Occipital lobe (tissue), 2 donors: ENCODE results near the gene CLASP1. TPM values are rescaled to one million over a fixed set of nuclear protein-coding genes. Genes with fewer than 3 reads are reported as not detected.
"Not testable (repeated sequence)": the region's sequence is repeated elsewhere in the genome, so short reads cannot be mapped to it uniquely, and the experiment has no call there.

Experiments used
- DNase-seq: peaks from one replicate; lab custom pipeline; 2025; lab: John Stamatoyannopoulos, UW
- total RNA-seq: library from RNA; depleted of rRNA; stranded (reverse); fragments of >200 nt; gene quantifications from one replicate; pipeline ENCODE4 v1.2.3, GENCODE V29; 2014

Gene CLASP1
- total RNA-seq, 1 donor from 2014 or later = 215 TPM

DNA sequence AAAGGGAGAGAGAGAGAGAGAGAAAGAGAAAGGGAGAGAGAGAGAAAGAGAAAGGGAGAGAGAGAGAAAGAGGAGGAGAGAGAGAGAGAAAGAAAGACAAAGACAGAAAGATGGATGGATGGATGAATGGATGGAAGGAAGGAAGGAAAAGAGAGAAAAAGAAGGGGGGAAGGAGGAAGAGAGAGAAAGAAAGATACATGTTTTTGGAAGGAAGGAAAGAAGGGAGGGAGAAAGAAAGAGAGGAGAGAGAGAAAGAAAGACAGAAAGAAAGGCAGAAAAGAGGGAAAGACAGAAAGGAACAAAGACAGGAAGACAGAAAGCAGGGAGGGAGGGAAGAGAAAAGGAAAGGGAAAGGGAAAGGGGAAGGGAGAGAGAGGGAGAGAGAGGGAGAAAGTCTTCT is 67.0 kb downstream of the CLASP1 start:
- DNase-seq = no peak

DNA sequence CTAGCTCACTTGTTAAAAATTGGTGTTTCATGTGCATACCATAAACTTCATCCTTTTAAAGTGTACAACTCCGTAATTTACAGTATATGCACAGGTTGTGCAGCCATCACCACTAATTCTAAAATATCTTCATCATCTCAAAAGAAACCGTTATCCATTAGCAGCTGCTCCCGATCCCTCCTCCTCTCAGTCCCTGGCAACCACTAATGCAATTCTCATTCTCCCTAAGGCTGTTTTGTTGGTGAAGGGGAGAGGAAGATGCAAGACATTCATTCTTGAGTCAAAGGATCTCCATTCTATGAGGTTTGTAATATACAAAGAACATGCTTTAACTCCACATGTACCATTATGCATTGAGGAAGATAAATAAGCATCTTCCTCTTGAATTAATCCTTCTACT is 70.0 kb downstream of the CLASP1 start:
- no peak for DNase-seq

DNA sequence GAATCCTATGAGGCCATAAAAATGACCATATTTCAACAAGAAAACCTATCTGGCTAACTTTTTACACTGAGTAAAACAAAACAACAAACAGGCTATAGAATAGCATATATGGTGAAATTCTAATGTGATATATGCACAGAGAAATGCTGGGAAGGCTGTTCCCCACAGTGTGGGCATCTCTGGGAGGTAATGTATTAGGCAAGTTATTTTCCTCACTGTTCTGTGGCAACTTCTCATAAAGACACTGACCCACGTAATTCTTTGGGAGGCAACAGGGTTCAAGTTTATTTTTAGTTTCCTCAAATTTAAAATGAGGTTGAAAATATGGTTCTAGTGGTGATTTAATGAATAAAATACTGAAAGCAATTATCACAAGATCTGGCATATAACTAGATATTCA is 71.9 kb downstream of the CLASP1 start:
- no peak for DNase-seq

DNA sequence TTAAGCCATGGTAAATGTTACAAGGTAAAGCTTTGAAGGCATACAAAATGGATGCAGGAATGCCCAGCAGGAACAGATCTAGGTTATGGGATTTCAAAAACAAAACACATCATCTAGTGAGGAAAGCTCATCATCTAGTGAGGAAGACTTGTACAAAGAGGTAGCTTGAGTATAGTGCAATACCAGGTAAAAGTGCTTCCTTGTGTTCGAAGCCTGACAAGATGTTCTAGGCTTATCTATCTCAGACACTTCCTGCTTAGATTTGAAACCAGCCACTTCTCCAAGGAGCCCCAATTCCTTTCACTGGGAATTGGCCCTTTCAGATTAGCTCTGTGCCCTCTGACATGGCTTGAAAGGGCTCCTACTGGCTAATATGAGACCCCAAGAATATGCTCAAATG is 73.0 kb downstream of the CLASP1 start:
- DNase-seq = no peak

DNA sequence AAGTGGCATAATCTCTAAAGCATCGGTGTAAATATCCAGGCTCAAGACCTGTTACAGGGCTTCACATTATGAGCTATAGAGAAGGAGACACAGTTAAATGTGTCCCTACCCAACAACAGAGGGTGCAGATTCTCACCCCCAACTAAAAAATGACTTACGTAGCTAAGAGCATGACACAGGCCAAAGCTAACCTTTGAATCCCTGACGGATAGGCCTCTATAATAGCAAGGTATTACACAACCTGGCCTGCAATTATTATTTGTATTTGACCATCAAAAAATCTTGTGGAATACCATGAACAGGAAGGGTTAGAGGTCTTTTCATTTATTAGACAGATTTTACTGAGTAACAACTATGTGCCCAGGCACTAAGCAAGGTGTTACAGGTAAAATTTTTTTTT is 73.5 kb downstream of the CLASP1 start:
- DNase-seq = no peak

DNA sequence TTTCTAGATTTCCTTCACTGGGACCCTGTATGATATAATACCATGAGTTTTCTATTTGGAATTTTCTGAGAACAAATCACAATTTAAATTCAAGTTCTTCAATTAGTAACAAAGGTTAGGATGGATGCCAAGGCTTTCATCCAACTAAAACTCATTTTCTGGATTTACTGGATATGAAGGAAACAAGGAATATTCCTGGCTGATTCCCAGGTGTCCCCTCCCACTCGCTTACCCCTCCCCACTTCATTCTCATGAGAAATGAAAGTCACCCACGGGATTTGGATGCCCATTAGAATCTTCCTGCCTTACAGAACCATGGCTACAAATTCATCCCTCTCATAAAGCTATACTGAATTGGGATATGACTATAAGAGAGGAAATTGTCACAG is 78.6 kb downstream of the CLASP1 start:
- no peak for DNase-seq

DNA sequence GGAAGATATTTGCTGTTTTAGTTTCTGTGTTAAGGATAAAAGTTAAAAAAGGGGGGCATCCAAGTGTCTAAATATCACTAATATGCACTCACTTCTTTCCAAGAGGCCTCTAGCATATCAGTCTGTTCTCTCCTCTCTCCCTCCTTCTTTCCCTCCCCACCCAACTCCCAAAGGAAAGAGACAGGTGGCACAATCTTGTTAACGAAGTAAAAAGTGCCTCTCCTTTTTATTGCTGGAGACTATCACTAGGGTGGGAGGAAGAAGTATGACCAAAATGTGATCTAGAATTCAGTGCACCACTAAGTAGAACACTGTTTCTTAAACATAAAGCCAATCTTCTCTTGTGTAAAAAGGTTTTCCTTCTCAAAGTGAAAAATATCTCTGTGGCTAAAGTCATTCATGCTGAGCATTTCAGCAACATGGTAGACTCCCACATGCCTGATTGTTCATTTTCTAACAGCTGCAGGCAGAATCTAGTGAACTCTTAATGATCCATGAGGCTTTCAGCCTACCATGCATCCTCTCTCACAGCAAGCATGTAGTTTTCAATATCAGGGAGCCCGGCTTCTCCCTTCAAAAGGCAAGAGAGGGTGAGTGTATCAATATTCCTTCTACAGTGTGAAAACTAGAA is 79.1 kb downstream of the CLASP1 start:
- no peak for DNase-seq

- no peak for DNase-seq
Measured at GRCh38 chr2:121567957-121568409, 81.3 kb downstream of the CLASP1 start.

GRCh38 chr2:121567452-121567851 is 81.8 kb downstream of the CLASP1 start:
- DNase-seq = no peak

DNA sequence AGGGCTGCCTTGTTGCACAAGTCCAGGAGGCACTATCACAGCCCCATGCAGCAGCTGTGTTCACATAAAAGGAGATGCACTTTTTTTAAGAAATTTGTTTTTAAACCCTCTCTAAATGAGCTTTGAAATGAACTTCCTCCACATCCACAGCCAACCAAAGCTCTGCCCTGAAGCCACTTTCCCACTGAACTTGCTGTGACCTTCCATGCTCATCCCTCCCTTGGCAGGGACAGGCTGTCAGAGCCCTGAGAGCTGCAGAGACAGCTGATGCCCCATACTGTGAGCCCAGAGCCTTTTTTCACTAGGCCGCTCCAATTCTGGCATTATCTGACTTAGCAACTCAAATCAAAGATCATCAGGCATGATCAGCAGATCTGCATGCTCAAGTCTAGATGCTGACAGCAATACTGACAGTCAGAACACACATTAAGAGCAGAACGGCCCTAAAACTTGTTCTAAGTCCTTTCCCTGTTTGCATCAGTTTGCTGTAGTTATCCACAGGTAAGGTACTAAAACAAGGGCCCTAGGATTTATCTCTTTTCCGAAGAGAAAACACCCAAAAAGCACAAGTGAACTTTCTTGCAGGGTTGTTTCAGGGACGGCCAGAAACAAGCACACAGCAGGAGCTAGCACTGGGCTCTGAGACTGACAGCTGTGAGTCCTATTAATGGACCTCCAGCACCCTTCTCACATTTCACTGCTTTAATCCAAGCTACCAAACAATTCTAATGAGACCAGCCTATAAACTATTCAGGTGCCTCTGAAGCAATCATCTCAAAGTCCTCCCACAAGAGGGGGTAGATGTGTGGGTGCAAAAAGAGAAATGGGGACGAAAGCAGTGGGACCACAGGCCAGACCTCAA is 83.6 kb downstream of the CLASP1 start:
- DNase-seq = no peak

GRCh38 chr2:121564905-121565304 is 84.4 kb downstream of the CLASP1 start:
- no peak for DNase-seq

DNA sequence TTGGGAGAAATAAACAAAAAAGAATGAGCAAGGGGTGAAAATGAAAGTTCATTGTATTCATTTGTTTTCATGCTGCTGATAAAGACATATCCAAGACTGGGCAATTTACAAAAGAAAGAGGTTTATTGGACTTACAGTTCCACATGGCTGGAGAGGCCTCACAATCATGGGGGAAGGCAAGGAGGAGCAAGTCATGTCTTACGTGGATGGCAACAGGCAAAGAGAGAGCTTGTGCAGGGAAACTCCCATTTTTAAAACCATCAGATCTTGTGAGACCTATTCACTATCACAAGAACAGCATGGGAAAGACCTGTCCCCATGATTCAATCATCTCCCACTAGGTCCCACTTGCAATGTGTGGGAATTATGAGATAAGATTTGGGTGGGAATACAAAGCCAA is 85.5 kb downstream of the CLASP1 start:
- DNase-seq = not testable (repeated sequence)

DNA sequence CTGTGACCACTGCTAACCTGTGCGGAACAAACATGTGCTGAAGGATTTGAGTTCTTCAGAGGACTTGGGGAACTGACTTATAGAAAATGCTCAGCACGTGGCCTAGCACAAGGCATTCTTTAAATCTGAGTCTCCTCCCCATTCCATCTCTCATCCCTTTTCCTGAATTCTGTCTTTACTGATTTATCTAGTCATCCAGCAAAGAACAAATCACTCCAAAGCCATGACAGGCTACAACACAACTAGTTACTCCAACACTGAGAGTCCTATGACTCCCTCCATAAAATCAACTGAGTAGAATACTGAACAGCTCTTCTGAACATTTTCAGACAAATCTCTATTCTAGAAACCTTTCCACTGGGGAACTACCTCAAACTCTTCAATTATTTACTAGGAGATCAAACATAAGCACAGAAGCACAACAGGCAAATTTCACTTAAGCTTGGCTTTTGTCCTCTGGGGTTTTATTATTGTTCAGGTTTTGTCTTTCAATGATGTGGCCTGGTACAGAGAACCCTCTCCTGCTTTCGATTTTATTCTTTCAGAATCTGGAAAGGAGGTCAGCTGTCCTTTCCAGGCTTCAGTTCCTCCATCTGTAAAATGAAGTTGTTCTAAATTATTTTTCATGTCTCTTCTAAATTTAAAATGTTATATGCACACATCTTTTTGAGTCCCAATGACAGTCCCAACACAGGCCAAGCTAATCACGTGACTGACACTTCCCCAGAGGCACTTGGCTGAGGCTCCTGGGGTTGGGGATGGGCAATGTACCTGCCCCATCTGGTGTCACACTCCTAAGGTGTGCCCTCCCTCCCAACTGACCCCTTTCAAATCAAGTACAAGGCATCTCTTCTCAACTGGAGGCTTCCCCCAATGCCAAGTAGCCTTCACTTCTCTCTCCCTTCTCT is 86.7 kb downstream of the CLASP1 start:
- no peak for DNase-seq

GRCh38 chr2:121561617-121562268 is 87.5 kb downstream of the CLASP1 start:
- DNase-seq = no peak

DNA sequence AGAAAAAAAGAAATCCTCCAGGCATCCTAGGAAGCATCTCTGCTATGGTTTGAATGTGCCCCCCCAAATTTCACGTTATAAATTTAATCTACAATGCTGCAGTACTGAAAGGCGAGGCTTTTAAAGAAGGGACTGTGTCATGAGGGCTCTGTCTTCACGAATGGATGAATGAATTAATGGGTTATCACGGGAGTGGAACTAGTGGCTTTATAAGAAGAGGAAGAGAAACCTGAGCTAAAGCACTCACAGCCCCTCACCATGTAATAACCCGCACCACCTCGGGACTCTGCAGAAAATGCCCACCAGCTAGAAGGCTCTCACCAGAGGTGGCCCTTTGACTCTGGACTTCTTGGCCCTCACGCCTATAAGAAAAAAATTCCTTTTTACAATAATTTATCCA is 90.9 kb downstream of the CLASP1 start:
- no peak for DNase-seq

DNA sequence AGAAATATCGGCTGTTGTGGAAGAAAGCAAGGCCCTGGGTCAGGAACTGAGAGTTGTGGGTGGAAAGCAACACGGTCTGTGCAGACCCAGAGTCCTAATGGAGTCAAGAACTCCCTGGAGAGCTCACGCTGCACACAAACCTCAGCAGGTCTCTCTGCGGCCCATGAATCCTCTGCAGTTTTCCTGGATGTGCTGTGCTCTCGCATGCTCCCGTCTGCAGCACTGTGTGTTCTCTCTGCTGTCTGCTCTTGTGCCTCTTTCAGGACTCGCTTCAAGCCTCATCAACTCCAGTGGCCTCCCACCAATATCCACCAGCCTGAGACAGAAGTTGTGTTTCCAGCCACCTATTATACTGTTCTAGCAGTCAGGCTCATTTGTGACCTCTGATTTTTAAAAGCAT is 94.3 kb downstream of the CLASP1 start:
- DNase-seq = no peak

GRCh38 chr2:121552477-121553180 is 96.6 kb downstream of the CLASP1 start:
- not testable (repeated sequence) for DNase-seq

GRCh38 chr2:121550669-121551068 is 98.6 kb downstream of the CLASP1 start:
- DNase-seq = no peak

GRCh38 chr2:121547646-121548045 is 101.6 kb downstream of the CLASP1 start:
- no peak for DNase-seq

DNA sequence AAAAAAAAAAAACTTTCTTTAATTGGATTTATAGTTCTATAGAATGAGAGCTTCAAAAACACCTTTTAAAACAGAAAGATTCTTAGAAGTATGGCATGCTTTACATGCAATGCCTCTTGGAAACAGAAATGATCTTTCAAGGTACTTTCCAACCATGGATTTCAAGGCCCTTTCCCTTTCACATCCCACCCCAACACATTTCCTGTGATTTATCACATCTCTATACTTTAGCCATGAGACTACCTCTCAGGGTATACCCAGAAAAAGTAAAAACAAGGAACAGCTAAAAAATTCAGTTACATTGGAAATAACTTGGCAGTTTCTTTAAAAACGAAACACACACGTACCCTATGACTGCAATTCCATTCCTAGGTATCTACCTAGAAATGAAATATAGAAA is 103.3 kb downstream of the CLASP1 start:
- DNase-seq = no peak

DNA sequence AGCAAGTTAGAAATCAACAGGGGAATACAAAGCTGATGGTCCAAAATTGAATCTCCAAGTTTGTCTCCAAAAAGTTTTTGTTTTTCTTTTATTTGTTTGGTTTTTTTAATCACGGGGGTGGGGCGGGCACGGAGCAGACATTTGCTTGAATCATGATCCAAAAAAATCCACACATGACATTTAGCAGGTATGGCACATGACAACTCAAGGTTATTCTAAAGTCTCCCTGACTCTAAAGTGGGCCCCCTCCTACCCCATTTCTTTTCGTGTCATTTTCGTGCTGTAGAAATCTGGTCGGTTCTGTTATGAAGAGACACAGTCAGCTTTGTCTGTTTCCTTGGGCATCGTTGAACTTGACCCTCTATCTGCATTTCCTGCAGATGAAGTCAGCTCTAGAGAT is 104.0 kb downstream of the CLASP1 start:
- no peak for DNase-seq
